ENCODE data around the gene MBTPS1. TPM values are rescaled to one million over a fixed set of nuclear protein-coding genes. Genes with fewer than 3 reads are reported as not detected.

The MBTPS1 gene
- total RNA-seq, 1 donor from 2014 or later, result 103 TPM

- DNase-seq (ENCODE audit: low spot score), result no peak
Observed at GRCh38 chr16:84036982-84037425, 79.7 kb downstream of the MBTPS1 start.

- no peak for DNase-seq (ENCODE audit: low spot score)
Observed at GRCh38 chr16:84036131-84036530, 80.6 kb downstream of the MBTPS1 start.

- no peak for DNase-seq (ENCODE audit: low spot score)
Observed at GRCh38 chr16:84034516-84034915, 82.2 kb downstream of the MBTPS1 start.

GRCh38 chr16:84033251-84034195, 83.2 kb downstream of the MBTPS1 start:
- no peak for DNase-seq (ENCODE audit: low spot score)

- DNase-seq (ENCODE audit: low spot score), result no peak
Observed at GRCh38 chr16:84032458-84033178, 84.1 kb downstream of the MBTPS1 start.

GRCh38 chr16:84031556-84031955, 85.2 kb downstream of the MBTPS1 start:
- DNase-seq (ENCODE audit: low spot score), result no peak

GRCh38 chr16:84029297-84030047, 87.3 kb downstream of the MBTPS1 start:
- no peak for DNase-seq (ENCODE audit: low spot score)

GRCh38 chr16:84027625-84028024, 89.1 kb downstream of the MBTPS1 start:
- no peak for DNase-seq (ENCODE audit: low spot score)

GRCh38 chr16:84026606-84027005, 90.1 kb downstream of the MBTPS1 start:
- DNase-seq (ENCODE audit: low spot score), result no peak

GRCh38 chr16:84024854-84025253, 91.9 kb downstream of the MBTPS1 start:
- no peak for DNase-seq (ENCODE audit: low spot score)

GRCh38 chr16:84022644-84023043, 94.1 kb downstream of the MBTPS1 start:
- DNase-seq (ENCODE audit: low spot score), result no peak

GRCh38 chr16:84021488-84021887, 95.3 kb downstream of the MBTPS1 start:
- no peak for DNase-seq (ENCODE audit: low spot score)

GRCh38 chr16:84020353-84020752, 96.4 kb downstream of the MBTPS1 start:
- no peak for DNase-seq (ENCODE audit: low spot score)

GRCh38 chr16:84018710-84019109, 98.0 kb downstream of the MBTPS1 start:
- no peak for DNase-seq (ENCODE audit: low spot score)

- no peak for DNase-seq (ENCODE audit: low spot score)
Observed at GRCh38 chr16:84016477-84016876, 100.3 kb downstream of the MBTPS1 start.

- no peak for DNase-seq (ENCODE audit: low spot score)
Observed at GRCh38 chr16:84015399-84015798, 101.3 kb downstream of the MBTPS1 start.

- DNase-seq (ENCODE audit: low spot score), result no peak
Observed at GRCh38 chr16:84014570-84015327, 102.0 kb downstream of the MBTPS1 start.

GRCh38 chr16:84013787-84014569, 102.8 kb downstream of the MBTPS1 start:
- peak; percentile 60 for DNase-seq (ENCODE audit: low spot score)

- DNase-seq (ENCODE audit: low spot score), result no peak
Observed at GRCh38 chr16:84009282-84009681, 107.5 kb downstream of the MBTPS1 start.

- no peak for DNase-seq (ENCODE audit: low spot score)
Observed at GRCh38 chr16:84007965-84008364, 108.8 kb downstream of the MBTPS1 start.

Data from ureter (tissue), 1 donor.